Retinal pigment epithelial cell (primary cell): Measurements from ENCODE around the gene POLA2.

Experiments used
- DNase-seq: peaks from one replicate; pipeline ENCODE4 v3.0.0-alpha.2; 2010; ENCODE audit warnings: low read depth
- H3K4me3 ChIP-seq: 2 replicates; pipeline ENCODE4 v1.5.1; 2011; ENCODE audit warnings: mild to moderate bottlenecking, low read length, control low read depth, moderate library complexity
- CTCF ChIP-seq: conservative IDR thresholded peaks from 2 replicates; pipeline ENCODE4 v1.5.1; 2011; ENCODE audit warnings: low read depth, low read length, control low read depth, inconsistent platforms

Gene POLA2

GRCh38 chr11:65301491-65302329 is 39.9 kb downstream of the POLA2 start:
- H3K4me3 ChIP-seq: no peak overlapping the region
- TF ChIP-seq CTCF: no peak
- no peak for DNase-seq

- DNase-seq: no peak
- no peak for TF ChIP-seq CTCF
- no peak overlapping the region for H3K4me3 ChIP-seq
Measured at GRCh38 chr11:65303555-65303954, 41.8 kb downstream of the POLA2 start.

- TF ChIP-seq CTCF: no peak
- no peak for DNase-seq
- no peak overlapping the region for H3K4me3 ChIP-seq
Measured at GRCh38 chr11:65304110-65304509, 42.3 kb downstream of the POLA2 start.

- DNase-seq: no peak
- no peak overlapping the region for H3K4me3 ChIP-seq
- TF ChIP-seq CTCF: no peak
Measured at GRCh38 chr11:65304613-65305012, 42.9 kb downstream of the POLA2 start.

GRCh38 chr11:65305501-65306268 is 43.9 kb downstream of the POLA2 start:
- DNase-seq: no peak
- H3K4me3 ChIP-seq: no peak overlapping the region
- no peak for TF ChIP-seq CTCF

GRCh38 chr11:65307298-65308229 is 45.8 kb downstream of the POLA2 start:
- TF ChIP-seq CTCF: no peak
- no peak overlapping the region for H3K4me3 ChIP-seq
- no peak for DNase-seq
